NCI-H128 (cell line): ENCODE measurements around the gene MTIF3.

Source experiments
- DNase-seq: peaks from one replicate; lab custom pipeline; 2025; ENCODE audit not compliant: unreplicated experiment; lab: John Stamatoyannopoulos, UW

MTIF3 gene, protein sequence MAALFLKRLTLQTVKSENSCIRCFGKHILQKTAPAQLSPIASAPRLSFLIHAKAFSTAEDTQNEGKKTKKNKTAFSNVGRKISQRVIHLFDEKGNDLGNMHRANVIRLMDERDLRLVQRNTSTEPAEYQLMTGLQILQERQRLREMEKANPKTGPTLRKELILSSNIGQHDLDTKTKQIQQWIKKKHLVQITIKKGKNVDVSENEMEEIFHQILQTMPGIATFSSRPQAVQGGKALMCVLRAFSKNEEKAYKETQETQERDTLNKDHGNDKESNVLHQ

DNA sequence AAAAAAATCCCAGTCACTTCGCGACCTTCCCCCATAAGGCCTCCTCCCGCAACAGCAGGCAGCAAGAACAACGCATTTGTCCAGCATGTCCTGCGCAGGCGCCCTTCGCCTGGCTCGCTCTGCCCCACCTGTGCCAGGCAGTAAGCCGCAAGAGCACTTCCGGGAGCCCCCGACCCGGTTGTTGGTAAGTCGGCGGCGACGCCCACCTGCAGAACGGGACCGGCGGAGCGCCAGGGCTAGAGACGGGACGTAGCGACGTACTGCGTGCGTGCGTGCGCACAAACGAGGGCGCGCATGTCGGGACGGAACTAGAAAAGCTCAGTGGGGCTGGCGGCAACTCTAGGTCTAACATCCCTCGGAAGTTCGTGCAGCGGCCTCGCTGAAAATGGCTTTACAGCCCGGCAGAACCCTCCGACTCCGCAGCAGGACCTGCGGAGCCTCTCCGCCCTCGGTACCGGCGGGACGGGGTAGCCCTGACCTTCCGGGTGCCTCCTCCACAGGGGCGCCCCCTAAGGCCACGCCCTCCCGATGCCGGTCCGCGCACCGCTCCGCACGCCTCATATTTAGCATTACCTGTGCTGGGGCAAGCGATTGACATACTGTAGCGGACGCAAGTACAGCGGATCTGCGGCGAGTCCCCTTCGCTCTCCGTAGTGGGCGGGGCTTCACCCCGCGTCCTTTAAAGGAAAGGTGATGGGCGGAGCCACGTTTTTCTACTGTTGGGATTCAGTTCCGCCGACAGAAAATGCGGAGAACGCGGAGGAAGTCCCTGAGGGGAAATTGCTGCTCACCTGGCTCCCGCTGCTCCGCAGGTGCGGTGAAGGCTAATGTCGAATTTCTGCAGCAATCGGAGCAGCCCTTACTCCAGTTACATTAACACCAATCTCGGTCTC is at the start of gene MTIF3:
TSS of gene MTIF3 (minus strand) at position 629 of the 893 bp plus-strand sequence. CDS start 10,116 bp downstream, outside the sequence.
- peak; percentile 98 for DNase-seq

GRCh38 chr13:27497563-27498230 is 47.3 kb upstream of the MTIF3 start:
- DNase-seq, result no peak

DNA sequence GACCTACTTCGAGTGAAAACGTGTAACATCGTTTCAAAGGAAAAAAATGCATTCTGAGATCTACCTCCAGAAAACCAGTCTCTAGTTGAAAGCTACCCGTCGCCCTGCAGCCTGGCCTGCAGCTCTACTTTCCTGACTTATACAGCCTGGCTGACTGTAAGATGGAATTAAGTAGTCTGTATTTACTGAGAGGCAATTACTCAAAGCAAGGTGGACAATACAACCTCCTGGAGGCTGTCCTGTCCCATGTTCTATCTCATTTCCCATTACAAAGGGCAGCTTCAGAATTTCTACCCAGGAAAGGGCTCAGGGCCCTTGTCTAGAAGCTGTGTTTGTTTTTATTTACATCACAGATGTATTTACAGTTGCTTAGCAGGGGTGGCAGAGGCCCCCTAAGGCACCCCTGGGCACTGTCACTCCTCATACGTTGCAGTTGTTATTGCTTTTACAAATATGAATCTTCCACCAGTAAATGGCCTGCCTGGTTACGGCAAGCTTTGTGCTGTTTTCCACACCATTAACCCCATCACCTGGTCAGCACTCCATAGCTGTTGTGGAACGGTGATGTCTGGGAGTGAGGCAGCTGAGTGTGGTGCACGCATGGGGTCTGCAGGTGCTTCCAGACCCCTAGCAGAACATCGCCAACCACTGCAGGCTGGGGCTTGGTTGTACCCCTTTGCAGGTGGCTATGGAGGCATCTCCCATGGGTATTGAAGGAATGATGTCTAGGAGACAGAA is 46.3 kb upstream of the MTIF3 start:
- no peak for DNase-seq

DNA sequence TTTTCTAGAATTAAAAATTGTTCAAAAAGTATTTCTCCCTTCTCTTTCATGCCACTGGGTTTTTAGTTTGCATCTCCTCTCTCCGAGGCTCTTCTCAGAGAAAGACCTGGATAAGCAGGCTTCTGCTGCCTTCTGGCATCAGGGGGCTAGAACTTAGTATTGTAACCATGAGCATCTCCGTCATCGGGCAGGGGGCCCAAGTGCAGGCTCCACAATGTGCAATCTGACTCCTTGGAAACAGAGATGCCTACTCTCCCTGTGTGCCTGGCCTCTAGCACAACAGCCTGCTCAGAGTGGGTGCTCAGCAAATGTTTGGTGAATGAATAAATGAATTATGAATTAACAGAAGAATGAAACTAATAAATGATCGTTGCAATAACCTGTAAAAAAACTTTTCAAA is 45.6 kb upstream of the MTIF3 start:
- no peak for DNase-seq

- DNase-seq, result no peak
Observed at GRCh38 chr13:27495551-27495950, 45.2 kb upstream of the MTIF3 start.

GRCh38 chr13:27493981-27494380 is 43.6 kb upstream of the MTIF3 start:
- no peak for DNase-seq

- no peak for DNase-seq
Observed at GRCh38 chr13:27489456-27489855, 39.1 kb upstream of the MTIF3 start.

GRCh38 chr13:27487776-27488175 is 37.4 kb upstream of the MTIF3 start:
- DNase-seq, result no peak

DNA sequence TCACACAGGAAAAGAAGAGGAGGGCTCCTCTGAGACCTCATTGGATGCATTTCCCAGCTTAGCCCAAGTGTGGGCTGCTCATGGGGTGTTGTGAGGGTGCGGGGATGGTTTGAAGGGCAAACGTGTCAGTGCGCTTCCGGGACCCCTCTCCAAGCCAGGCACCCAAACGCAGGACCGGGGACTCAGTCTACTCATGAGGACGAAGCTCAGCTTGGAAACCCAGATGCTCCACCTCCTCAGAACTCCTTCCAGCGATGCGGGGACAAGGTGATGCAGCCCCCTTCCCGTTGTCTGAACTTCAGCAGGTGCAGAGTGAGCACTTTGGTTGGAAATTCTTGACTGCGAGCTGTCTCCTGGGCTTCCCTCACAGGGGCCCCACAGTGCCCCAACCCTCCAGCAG is 33.1 kb upstream of the MTIF3 start:
- no peak for DNase-seq

DNA sequence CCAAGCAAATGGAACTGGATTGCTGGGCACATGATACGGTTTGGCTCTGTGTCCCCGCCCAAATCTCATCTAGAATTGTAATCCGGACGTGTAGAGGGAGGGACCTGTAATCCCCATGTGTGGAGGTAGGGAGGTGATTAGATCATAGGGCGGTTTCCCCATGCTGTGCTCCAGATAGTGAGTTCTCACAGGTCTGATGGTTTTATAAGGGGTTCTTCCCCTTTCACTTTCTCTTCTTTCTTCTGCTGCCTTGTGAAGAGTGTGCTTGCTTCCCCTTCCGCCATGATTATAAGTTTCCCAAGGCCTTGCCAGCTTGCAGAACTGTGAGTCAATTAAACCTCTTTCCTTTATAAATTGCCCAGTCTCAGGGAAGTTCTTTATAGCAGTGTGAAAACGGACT is 32.6 kb upstream of the MTIF3 start:
- no peak for DNase-seq

GRCh38 chr13:27481766-27482165 is 31.4 kb upstream of the MTIF3 start:
- peak; percentile 3 for DNase-seq

DNA sequence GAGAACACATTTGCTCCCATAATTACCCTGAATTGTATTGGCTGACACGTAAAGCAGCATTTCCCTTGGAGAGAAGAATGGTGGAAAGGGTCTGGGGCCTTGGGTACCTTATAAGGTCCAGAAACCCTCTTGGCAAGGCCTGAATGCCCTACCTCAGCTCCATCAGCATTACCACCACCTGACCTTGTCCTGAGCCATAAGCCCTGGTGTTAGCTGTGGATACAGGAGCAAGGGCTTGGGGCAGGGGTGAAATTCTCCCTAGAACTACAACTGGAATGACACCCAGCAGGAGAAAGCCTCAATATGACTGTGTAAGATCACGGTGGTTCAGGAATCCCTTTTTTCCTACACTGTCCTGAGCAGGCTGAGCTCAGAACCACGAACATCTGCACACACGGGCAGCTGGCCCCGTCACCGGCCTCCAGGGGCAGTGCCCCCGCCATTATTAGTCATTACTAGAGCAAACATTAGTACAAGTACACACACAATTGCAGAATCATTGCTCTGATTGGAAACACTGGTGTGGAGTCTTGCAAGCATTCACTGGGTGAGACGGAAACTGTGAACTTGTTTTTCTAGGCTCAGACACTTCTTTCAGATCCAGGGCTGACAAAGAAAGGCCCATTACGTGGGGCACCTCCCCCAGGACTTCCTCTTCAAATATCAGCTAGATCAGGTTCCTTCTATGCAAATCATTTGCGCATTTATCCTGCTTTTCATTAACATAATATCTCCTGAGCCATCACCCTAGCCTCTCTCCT is 26.8 kb upstream of the MTIF3 start:
- no peak for DNase-seq

- no peak for DNase-seq
Observed at GRCh38 chr13:27474751-27475268, 24.4 kb upstream of the MTIF3 start.

DNA sequence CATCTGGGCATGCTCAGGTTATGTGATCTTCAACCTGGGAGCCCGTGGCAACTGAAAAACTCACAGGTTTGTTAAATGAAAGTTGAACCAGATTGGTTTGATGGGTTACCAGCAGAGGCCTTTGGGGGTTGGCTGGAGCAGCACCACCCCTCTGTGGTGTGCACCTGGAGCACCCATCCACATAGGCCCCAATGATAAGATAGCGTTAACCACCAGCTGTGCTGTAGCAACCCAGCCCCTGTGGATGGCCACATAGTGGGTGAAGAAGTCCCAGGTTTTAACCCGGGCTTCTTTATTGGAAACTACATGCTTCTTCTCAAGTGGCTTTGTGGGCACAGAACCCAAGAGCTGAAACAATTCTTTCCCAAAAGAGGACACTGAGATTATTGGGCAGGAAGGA is 22.6 kb upstream of the MTIF3 start:
- no peak for DNase-seq

GRCh38 chr13:27472441-27472840 is 22.1 kb upstream of the MTIF3 start:
- no peak for DNase-seq

DNA sequence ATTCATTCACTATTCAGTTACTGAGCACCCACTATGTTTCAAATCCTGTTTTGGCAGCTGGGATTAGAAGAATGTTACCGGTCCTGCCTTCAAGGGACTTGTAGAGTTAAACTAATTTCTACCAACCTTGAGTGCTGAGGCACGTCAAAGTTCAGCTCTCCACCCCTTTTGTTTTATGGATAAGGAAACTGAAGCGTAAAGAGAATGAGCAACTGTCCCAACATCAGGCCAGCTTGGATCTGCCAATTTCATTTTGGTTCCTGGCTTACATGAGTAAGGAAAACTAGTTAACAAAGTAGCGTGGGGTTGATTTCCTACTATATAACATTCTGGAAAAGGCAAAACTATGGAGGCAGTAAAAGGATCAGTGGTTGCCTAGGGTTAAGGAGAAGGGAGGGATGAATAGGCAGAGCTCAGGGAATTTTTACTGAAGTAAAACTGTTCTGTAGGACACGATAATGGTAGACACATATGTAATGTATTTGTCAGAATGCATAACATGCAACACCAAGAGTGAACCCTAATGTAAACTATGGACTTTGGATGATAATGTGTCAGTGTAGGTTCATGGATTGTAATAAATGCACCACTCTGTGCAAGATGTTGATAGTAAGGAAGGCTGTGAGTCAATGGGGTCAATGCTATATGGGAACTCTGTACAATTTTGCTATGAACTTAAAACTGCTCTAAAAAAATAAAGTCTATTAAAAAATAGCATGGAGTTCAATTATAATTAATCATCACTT is 19.9 kb upstream of the MTIF3 start:
- DNase-seq, result no peak

DNA sequence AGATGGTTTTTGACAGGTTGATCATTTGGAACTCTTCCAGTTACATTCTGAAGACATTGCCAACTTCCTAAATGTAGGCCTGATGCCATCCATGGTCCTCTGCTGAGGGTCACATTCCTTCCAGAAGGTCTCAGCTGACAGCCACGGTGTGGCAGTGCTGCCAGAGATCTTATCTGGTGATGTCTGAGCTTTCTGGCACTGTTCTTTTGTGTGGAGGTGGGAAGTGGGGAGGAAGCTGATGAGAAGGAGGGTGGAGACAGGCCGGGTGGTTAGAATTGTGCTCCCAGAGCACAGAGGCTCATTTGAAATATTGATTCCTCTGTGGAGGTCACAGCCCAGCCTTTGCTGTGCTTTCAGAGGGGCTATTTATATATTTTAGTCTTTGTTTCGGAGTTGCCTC is 16.1 kb upstream of the MTIF3 start:
- no peak for DNase-seq

DNA sequence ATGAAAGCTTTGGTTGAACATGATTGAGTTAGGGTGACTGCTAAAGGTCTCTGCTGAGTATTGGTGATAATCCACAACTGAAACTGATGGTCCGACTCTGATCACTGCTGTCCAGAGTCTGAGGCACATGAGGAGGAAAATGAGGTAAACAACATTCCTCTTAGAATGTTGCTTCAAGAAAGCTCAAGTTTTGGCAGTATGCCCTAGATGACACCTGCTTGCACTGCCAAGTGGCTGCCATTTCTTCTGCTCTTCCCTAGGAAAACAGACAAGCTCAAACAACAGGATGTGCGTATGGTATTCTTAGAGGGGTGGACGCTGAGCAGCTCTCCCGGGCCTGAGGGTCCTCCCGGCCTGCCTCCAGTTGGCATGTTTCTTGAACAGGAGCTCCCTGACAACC is 15.2 kb upstream of the MTIF3 start:
- no peak for DNase-seq

DNA sequence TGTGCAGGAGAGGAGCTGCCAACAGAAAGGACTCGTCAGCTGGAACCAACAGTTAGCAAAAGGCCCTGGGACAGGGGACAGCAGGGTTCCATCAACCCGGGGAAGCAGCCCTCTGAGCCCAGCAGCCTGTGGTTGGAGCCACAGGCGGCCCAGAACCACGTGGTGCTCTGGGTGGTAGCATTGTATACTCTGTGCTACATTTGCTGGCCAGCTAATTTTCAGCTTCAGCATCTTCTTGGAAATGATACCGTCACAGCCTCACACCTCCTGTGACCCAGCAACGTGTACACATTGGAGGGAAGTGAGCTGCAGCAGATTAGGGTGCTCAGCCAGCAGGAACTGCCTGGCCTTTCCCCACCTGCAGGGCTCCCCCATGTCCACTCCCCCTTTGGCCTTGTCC is 13.1 kb upstream of the MTIF3 start:
- no peak for DNase-seq
